Measurements from ENCODE around the gene FAM118A. TPM values are rescaled to one million over a fixed set of nuclear protein-coding genes. Genes with fewer than 3 reads are reported as not detected.

The FAM118A gene
- total and polyA plus RNA-seq, 9 of the 15 experiments (the other 6 are each of a cell fraction or from before 2014, with no cell fraction given): 17.0 to 223 (median 59.4) TPM

DNA sequence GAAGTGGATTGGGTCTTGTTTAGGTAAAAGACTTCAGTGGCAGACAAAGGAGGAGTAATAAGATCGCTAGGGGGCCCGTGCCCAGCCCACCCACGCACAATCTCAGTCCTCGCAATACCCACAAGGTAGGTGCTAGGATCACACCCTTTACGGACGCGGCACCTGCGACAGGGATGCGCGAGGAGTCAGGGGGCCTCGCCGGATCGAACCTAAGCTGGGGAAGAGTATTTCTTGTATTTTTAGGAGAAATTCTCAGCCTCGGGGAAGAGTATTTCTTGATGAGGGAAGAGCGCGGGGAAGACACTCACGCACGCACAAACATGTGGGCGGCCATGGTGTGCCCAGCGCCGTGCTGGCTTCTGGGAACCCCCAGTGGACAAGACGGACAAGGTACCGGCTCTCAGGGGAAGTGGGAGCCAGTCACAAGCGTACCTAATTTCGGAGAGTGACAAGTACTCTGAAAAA, 745 bp upstream of the FAM118A start (continued):
- TF ChIP-seq TBP (optimal IDR thresholded peaks at IDR 0.05; ENCODE audit: low read depth, low read length): peak; percentile 7

DNA sequence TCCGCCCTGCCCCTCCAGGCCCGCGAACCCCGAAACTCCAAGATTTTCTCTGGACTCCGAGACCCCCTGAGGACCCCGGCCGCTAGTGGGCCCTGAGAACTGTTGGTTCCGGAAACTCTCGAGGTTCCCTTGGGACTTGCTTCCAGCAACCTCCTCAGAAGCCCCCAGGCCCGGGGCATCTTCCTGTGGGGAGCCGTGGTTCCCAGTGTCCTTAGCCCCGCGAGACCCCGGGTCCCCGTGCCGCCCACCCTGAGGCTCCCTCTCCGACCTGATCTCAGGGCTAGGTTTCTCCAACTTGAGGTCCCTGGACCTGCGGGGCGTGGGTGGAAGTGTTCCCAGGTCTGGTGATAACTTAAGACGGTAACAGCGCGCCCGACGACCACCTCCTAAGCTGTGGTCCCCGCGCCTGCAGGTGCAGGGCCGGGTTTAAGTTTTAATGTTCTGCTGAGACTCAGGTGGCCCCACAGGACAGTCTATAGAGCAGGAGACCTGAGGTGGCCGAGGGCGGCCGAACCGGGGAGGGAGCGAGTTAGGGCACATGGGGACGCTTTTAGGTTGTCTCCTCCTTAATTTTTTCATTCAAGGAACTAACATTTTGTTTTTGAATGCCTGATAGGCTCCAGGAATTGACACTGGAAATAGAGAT, 720 bp downstream of the FAM118A start:
- TF ChIP-seq SAP30 (IDR thresholded peaks at IDR 0.05; ENCODE audit: borderline replicate concordance, insufficient read depth, low read depth, low read length, poor library complexity, severe bottlenecking) (peak; percentile 13), KAT8 (IDR thresholded peaks at IDR 0.05; ENCODE audit: low read depth) (no peak), RFX7 (CRISPR knock-in tag; IDR thresholded peaks at IDR 0.05) (no peak), ZBTB7A (IDR thresholded peaks at IDR 0.05; ENCODE audit: borderline replicate concordance, control insufficient read depth, low read depth, low read length) (peak; percentile 61; the same call in 1 of the 2 replicates), CTBP1 (IDR thresholded peaks at IDR 0.05; ENCODE audit: borderline replicate concordance) (no peak), FOS (IDR thresholded peaks at IDR 0.05; ENCODE audit: extremely low read depth, insufficient read length) (no peak), NFE2 (IDR thresholded peaks at IDR 0.05; ENCODE audit: low read depth) (no peak), ZNF274 (IDR thresholded peaks at IDR 0.05; ENCODE audit: borderline replicate concordance, low read depth, low read length) (no peak), RUNX1 (IDR thresholded peaks at IDR 0.05; ENCODE audit: low read depth) (no peak)
- Histone ChIP-seq H3K4me1 (replicated peaks in 1 of 2; ENCODE audit: control insufficient read depth in 2 of 2, insufficient read depth in 2 of 2, low read length in 2 of 2) (peaks cover 35 to 42% of the 10 kb centered on the region in 2 experiments; a peak in 4 of 5 replicates), H2AFZ (ENCODE audit: low read depth, low read length) (no peak overlapping the region), H3K4me3 (peak overlapping the region; percentile 81), H3K36me3 (ENCODE audit: control insufficient read depth, insufficient read depth, low read length) (peaks cover 12% of the 10 kb centered on the region; the same call in 2 of the 3 replicates), H3K27me3 (ENCODE audit: control insufficient read depth in 2 of 2, insufficient read depth in 2 of 2, low read length in 2 of 2) (no peaks in the 10 kb centered on the region), H3K27ac (ENCODE audit: extremely low read depth, low read depth, low read length) (peak overlapping the region; percentile 76), H4K20me1 (replicated peaks; ENCODE audit: control insufficient read depth, insufficient read depth, low read length) (no peaks in the 10 kb centered on the region), H3K9me3 (replicated peaks; ENCODE audit: control insufficient read depth, insufficient read depth, low read depth, low read length) (no peaks in the 10 kb centered on the region), H3K9ac (ENCODE audit: insufficient read depth in 1 of 2, low read depth in 2 of 2, low read length in 2 of 2) (peak overlapping the region; percentile 64 to 95), H3K79me2 (ENCODE audit: control insufficient read depth, insufficient read depth, low read length) (peaks cover 55% of the 10 kb centered on the region), H3K4me2 (ENCODE audit: insufficient read depth, low read length) (peak overlapping the region; percentile 81), H3K9me1 (ENCODE audit: control insufficient read depth, insufficient read depth, low read length) (no peaks in the 10 kb centered on the region)
- DNase-seq (ENCODE audit: extremely low read depth in 1 of 4, low spot score in 3 of 4) (peak in 1 of 4 experiments; percentile 27), ATAC-seq (no peak), FAIRE-seq (no peak)
- intact Hi-C loops (cut with micrococcal nuclease): no loop called here
- WGBS (ENCODE audit: insufficient coverage, low coverage, missing lambda C conversion rate): 1% methylated on average over 17 of the region's 33 CpGs
- in situ Hi-C loops (cut with MboI): no loop called here
- BruUV-seq (replicated peaks): no TSS peak
- POLR2A ChIA-PET: interaction anchor here (1.4 kb wide), 1 partner anchor 18 kb away, joined by 5 read pairs; no protein-coding TSS in a partner anchor
- CTCF ChIA-PET (ENCODE audit: low intra/inter-chr PET ratio): no interaction called here

Data from K562 (cell line).